HG03469 (cell line): ENCODE results near the gene FKBP14.

Experiments used
- ATAC-seq: cut with Tn5 transposase; IDR thresholded peaks from one replicate; pipeline ENCODE4 v1.9.1; 2021; ENCODE audit warnings: mild to moderate bottlenecking, moderate library complexity, moderate number of reproducible peaks; ENCODE audit not compliant: unreplicated experiment

FKBP14 gene

DNA sequence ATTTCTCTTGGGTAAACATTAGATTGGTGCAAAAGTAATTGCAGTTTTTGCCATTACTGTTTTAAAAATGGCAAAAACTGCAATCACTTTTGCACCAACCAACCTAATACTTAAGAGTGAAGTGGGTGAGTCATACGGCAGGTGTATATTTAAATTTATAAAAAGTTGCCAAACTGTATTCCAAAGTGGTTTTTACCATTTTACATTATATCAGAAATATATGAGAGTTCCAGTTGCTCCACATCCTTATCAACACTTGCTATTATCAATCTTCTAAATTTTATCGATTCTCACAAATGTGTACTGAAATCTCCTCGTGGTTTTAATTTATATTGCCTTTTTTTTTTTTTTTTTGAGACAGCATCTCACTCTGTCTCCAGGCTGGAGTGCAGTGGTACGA lies 33.4 kb downstream of the FKBP14 start:
- no peak for ATAC-seq

DNA sequence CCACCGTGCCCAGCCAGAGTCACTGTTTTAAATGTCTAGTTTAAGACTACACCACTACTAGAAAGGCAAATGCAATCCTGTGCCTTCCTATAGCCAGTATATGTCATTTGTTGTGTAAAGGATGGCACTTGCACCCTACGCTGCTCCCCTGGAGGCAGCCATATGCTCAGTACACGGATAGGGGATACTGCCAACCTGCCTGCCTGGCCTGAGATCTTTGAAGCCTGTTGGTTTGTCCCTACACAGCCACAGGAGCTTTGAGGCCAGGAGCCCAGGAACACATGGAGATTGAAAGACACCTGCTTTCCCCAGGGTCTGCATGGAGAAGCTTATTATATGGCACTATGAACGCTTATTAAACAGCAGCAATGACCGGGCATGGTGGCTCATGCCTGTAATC lies 34.6 kb downstream of the FKBP14 start:
- no peak for ATAC-seq

DNA sequence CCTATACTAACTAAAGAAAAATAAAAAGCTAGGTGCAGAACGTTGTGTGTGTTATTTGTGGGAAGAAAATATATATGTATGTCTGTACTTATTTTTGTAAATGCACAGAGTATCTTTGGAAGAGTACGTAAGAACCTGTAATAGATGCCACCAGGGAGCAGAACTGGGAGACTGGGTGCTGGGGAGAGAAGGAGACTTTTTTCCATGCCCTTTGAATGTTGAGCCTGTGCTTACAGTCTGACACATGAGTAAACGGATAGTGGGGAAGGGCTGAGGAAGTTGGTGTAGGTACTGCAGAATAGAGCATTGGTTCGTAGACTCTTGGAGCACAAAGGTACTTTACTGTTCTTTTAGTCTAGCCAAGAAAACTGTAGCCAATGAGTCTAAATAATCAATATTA lies 35.6 kb downstream of the FKBP14 start:
- no peak for ATAC-seq

DNA sequence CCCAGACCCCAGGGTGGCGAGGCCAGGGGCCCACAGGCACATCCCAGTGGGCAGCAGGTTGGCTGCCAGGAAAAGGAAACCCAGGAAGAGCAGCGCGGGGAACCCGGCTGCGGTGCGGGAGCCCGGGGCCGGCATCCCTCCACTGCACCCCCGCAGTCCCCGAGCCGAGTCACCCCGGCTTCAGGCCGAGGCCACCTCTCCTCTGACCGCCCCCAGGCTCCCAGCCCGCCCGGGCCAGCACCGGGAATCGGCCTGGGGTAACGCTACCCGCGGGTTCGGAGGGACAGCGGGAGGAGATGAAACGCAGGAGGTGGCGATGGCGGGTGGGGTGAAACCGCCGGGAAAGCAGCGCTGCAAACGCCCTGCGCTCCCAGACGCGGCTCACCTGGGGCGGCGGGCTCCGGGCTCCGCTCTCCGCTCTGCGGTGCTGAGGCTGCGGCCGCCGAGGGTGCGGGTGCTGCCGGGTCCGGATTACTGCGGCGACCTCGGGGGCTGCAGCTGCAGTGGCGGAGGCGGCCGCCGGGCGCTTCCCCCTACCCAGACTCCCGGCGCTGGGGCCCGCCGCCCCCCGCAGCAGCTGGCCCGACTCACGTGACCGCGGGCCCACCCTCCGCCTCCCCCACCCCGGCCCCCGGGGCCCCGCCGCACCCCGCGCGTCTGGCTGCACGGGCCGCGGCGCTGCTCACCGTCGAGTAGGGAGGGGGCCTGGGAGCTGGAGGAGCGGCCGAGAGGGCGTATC lies 37.1 kb downstream of the FKBP14 start, which contains the start of gene SCRN1:
SCRN1 (minus strand) TSS at position 545 of the 739 bp plus-strand sequence. CDS start 20,734 bp downstream, outside the sequence.
- no peak for ATAC-seq

DNA sequence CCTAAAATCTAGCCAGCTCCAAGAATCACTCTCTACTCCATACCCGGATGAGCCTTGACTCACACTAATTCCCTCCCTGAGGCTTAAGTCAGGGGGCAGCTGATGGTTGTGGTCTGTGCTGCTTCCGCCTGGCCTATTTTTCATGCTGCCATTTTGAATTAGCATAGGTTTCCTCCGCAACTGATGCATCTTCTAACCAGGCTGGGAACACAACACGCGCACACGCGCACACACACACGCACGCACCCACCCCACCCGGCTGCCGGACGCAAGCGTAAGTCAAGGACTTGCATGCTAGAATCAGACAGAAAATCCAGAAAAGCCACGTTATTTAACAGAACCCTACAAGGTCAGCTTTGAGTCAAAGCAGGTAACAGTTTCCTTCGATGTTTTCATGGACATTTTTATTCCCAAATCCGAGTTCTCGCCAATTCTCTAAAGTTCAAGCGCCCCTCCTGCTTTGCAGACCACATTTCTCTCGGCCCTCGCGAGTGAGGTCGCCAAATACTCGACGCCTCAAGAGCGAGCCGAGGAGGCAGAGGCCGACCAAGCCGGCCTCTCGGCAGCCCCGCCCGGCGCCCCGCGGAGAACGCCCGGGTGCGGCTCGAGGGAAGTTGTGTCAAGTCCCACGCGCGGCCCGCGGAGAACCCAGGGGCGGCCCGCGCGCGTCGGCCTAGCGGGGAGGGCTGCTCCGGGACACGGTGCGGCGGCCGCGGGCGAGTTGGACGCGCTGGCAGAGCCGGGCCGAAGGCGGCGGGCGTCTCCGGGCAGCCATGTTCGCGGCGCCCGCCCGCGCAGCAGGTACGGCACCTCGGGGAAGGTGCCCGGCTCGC lies 37.9 kb downstream of the FKBP14 start:
- no peak for ATAC-seq

DNA sequence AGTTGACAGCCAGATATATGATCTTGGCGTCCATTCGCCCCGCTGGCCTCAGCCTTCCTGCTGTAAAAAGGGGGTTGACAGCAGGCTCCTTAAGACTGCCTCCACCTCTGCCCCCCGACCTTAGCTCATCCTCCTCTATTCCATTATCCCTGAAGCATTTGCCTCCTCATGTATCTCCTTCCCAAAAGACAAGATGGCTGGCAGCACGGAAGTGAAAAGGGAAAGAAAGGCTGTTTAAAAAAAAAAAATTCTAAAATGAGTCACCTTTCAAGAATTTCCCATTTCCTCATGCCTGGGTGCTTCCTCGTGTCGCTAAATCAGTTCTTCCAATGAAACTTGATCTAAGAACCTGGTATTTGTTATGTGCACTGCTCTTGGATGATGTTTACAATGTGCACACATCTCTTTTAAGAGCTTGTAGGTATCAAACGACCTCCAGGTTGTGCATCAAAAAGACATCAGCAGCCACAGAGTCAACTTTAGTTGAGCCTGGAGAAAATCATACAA lies 38.6 kb downstream of the FKBP14 start:
- ATAC-seq: no peak

DNA sequence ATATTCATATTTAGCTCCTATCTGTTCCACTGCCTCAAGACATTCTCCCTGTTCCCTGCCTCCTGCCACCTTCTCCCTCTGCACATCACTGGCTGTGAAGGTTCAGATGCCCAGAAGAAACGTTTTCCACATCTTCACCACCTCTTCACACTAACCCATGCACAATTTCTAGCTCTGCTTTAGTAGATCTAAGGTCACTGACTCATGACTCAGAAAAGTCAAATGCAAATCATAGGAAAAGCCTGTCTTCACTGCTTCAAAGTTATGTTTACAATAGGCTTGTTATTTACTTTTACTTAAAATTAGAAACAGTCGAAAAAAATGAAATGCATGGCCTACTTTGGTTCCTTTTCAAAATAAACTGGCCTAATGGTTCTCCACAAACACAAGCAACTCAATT lies 39.4 kb downstream of the FKBP14 start:
- ATAC-seq: no peak

DNA sequence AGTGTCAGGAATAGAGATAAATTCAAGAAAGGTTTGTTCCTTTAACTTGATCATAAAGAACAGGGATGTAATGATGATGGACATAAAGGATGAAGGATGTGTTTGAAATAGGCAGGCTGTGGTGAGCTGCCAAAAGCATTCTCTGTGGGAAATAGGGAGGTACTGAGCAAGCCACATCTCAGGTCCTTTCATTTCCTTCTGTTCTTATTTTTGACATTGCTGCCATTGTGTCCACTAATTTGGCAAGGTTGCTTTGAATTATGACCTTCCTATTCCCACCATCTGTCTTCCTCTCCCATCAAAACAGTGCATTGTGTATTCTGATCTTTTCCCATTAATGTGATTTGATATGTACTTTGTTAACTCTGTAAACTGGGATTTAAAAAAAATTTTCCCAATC lies 46.4 kb downstream of the FKBP14 start:
- ATAC-seq: no peak

DNA sequence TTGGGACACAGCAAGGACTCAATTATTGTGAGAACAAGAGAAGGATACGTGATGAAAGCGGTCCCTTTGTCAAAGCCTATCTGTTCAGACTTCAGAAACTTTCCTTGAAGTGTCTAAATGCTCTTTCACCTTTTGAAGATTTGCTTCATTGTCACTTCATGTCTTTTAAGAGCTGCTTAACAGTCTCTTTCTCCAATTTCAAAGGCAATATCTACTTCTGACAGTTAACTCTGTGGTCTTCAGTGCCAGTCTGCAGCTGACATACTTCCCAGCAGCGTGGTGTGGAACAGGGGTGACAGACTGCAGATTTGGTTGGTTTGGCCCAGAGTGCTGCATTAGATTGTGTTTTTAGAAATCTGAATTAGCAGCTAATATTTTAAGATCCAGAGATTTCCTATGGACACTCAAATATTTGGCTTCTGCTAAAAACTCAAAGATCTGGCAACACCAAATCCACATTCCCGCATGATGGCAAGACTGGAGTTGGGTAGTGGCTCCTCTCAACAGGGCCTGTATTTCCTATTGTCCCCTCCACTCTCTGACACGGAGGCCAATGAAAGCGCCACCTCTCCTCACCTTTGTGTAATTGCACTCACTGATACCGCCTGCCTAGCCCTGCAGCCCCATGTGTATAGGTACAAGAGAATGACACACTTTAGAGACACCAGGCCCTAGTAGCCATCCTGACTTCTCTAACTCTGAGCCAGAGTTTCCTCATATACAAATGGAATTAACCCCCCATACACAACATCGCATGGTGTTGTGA lies 48.4 kb downstream of the FKBP14 start:
- ATAC-seq: no peak

DNA sequence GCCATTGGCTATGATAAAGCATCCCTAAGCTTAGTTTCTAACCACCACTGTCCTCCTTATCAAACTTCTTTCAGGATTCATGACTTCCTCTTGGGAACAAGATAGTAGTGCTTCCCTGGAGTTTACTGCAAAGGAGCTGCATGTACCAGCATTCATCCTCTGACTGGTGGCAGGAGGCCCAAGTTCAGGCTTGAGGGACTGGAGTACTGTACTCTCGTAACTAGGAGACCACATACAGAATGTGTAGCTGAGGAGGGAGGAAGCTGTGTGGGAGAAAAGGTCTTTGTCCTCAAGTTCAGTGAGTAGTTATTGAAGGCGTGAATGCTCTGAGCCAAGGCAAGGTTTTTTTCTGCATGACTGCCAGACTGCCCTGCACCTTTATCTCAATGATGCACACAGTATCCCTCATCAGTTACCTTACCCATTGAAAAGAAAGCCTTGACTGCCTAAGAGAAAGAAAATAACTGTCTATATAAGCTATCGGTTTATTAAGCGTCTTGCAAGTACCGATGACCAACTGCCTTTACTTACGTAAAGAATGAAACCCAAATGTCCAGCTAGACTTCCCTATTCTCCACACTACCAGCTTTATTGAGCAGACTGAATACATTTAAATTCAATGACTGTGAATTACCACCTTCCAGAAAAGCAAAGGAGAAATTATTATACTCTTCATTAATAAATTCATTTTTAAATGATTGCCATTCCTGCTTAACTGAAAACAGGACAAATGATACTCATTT lies 49.7 kb downstream of the FKBP14 start:
- no peak for ATAC-seq

DNA sequence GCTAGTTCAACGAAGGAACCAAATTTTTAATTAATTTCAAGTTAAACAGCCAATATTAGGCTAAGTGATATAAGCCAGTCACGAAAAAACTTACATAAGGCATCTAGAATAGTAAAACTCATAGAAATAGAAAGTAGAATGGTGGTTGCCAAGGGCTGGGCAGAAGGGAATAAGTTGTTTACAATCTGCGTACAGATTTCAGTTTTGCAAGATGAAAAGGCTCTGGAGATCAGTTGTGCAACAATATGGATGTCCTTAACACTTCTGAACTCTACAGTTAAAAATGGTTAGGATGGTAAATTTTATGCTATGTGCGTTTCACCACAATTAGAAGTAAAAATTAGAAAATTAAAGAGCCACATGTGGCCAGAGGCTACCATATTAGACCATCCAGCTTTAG lies 50.2 kb downstream of the FKBP14 start:
- ATAC-seq: no peak

DNA sequence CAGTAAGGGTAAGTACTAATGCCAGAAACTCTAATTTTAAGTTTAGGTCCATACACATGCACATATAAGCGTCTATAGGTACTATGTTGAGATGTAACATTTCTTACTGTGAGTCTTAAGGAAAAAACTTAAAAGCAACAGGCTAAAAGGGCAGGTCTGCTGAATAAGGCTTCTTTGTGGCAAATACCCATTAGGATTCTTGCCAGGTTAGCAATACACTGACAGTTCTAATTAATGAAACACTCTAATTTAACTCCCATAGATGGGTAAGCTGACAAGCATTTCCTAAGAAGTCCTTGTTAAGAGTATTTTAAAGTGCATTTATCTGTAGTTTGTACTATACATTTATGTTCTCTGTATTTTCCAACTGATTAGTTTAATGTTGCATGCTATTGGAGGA lies 50.9 kb downstream of the FKBP14 start:
- ATAC-seq: no peak

DNA sequence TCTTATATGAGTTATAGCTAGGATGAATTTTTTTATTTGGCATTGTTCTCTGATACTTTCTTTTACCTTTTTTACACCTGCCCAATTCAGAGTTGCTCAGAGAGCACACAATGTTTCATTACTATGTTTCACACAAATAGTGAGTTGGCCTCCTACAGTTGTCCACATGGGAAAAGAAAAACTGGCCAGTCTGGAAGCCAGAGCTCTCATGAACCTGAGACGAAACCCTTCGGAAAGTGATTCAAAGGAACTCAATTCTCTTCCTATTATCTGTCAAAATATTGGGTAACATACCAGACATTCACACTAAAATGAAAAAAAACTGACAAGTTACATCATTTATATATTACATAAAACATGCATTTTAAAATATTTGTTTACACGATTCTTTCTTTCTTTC lies 52.2 kb downstream of the FKBP14 start:
- no peak for ATAC-seq

DNA sequence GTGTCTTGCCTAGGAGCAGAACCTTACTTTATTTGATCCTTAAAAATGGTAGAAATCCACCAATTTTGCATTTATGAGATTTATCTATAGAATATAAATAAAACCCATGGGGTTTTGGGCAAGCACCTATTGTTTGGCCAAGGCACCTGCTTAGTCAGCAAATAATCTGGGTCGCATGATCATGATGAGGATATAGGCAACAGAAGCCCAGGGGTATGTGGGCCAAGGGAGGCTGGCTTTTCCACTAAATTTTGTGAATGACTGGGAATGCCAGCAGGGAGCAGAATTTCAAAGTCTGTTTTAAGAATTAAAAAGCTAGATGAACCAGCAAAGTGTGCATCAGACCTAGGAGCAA lies 54.2 kb downstream of the FKBP14 start:
- no peak for ATAC-seq

DNA sequence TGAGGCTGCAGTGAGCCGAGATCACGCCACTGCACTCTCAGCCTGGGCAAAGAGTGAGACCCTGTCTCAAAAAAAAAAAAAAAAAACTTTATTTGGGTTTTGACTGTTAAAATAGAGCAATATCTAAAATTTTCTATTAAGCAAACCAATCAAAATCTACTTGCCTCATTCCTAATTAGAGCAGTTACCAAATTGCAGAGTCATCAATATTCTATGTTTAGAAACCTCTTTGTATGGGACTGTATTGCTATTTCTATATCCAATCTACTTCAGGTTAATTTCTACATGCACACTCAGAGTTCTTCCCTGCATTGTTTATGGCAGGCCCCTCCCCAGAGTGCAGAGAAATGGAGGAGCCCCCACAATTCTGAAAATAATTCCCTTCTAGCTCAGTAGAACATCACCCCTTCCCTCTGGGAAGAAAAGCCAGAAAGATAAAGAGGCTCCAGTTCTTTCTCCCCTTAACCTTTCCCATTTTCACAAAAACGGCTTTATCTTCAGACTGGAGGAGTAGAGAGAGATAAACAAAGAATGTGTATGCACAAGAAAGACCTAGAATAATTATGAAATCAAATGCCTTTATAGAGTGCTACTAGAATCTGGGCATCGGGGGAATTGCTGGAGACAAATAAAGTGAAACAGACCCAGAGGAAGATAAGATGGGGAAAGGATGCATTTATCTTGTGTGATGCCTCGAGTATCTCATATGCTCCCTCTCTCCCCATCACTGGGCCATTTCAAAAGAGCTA lies 54.8 kb downstream of the FKBP14 start:
- no peak for ATAC-seq

DNA sequence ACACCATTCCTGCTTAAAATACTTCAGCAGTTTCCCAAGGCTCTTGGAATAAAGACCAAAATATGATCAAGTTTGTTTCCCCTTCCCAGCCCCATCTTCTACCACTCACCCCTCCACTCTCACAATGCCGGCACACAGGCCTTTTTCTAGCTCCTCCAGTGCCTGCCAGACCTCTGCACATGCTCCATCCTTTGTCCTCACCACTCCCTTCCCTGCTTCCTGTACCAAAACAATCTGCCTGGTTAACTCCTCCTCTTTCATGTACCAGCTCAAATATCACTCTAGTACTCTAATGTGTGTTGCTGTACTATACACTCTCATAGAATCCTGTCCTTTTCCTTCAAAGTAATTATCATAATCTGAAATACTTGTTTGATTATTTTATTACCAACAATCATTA lies 56.3 kb downstream of the FKBP14 start:
- no peak for ATAC-seq

DNA sequence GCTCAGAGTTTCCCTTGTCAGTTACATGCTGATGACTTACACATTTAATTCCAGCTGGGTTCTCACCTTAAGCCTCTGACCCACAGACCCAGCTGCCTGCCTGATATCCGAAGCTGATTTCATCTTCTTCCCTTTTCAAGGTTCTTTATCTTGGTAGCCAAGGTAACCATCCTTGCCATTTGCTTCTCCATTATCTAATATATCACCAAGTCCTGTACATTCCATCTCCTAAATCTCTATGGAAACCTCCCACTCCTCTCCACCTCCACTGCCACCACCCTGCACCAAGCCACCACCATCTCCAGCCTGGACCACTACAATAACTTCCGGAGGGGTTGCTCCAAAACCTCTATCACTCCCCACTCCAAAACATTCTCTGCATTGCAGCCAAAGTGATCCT lies 56.8 kb downstream of the FKBP14 start:
- no peak for ATAC-seq

DNA sequence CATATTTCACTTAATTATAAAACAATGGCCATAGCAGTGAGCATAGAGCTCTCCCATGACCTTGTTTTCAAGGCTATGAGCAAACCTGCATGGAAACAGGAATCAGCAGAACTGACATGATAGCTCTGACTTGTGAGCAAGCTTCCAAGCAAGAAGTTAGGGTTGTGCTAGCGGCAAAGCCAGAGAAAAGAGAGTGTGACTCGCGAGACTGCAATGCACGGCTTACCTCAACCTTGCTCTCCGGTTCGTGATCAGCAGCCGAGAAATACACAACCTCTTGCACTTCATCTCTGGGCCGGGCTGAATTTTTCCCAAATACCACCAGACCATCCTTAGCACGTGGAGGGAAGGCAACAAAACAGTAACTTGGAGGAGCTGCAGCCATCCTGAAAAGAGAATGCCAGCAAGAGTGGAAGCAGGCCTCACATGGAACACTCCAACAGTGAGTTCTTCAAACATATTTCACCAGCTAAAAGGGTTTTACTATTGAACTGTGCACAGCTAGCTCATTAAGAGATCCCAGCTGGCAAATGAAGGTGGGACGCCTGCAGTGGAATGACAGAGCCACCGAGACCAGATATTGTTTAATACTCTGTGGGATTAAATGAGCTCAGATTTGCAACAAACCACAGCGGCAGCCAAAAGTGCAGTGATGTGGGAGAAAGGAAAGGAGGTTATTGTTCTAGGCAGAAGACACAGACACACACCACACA lies 57.7 kb downstream of the FKBP14 start:
- no peak for ATAC-seq

DNA sequence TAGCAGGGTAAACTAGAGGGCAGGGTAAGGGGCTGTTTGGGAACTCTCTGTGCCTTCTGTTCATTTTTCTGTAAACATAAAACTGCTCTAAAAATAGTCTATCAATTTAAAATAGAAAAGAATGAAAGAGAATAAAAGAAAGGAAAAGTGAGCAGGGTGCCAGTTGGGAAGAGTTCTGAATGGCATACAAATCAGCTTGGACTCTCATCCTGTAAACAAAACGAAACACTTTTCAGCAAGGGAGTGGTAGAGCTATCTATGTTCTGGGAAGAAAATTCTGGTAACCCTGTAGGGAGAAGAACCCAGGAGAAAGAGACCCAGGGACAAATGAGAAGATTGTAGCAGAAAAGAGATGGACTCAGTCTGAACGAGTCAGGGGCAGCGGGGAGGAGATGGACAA lies 61.5 kb downstream of the FKBP14 start:
- ATAC-seq: no peak
